GM03348 (cell line): ENCODE measurements around the gene PRDM7.
"Not testable (repeated sequence)": the region's sequence is repeated elsewhere in the genome, so short reads cannot be mapped to it uniquely, and the experiment has no call there.

Experiments used
- DNase-seq: peaks from one replicate; pipeline ENCODE4 v3.0.0; 2012; ENCODE audit warnings: low spot score

PRDM7 gene

DNA sequence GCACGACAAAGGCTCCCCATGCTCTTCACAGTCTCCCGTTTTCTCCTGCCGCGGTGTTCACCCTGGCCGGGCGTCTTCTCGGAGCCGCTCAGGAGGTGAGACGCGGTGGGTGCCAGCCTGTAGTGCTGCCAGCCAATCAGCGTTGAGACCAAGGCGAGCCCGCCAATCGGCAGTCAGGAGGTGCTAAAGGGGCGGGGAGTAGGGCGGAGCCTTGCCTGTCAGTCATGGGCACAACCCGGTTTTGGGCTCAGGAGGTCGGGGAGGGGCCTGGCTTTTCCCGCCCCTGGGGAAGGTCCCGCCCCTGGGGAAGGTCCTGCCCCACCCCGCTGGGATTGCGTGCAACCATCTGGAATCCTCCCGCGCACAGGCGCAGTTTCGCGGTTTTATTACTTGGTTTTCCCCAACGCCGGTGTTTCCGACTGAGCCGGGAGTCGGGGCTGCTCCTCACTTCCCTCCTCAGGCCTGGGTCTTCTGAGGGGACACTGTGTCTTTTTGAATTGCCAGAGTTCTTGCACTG is at the start of gene PRDM7:
TSS of gene PRDM7 (minus strand) at position 92 of the 517 bp plus-strand sequence. CDS start 1,421 bp downstream, outside the sequence.
- peak; percentile 98 for DNase-seq

GRCh38 chr16:90121846-90122245 is 44.7 kb upstream of the PRDM7 start:
- not testable (repeated sequence) for DNase-seq

DNA sequence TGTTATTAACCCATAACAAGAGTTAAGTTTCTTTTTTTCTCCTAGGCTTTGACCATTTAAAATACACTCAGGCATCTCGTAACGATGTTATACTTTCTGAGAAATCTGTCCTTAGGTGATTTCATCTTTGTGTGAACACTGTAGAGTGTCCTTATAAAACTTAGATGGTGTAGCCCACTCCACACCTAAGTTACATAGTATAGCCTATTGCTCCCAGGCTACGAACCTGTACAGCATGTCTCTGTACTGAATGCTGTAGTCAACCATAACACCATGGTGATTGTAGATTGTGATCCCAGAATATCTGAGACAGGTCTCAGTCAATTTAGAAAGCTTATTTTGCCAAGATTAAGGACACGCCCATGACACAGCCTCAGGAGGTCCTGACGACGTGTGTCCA is 30.5 kb upstream of the PRDM7 start:
- not testable (repeated sequence) for DNase-seq

DNA sequence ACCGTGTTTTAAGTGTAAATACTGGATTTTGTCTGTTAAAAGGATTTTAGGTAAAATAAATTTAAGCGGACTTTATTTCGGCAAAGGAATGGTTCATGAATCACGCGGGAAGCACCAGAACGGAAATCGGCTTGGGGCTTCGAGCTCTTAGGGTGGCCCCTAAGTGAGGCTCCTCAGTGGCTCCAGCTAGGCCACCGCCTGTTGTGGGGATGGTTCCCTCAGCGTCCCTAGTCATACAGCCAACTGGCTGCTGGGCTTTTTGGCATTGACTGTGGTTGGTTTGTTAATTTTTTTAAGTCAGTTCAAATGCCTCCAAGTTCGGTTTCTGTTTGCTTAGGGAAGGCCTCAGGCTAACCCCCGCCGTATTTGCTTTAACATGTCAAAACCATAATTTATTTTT is 29.9 kb upstream of the PRDM7 start:
- not testable (repeated sequence) for DNase-seq

GRCh38 chr16:90106271-90106670 is 29.1 kb upstream of the PRDM7 start:
- not testable (repeated sequence) for DNase-seq

- not testable (repeated sequence) for DNase-seq
Measured at GRCh38 chr16:90104725-90105124, 27.6 kb upstream of the PRDM7 start.

DNA sequence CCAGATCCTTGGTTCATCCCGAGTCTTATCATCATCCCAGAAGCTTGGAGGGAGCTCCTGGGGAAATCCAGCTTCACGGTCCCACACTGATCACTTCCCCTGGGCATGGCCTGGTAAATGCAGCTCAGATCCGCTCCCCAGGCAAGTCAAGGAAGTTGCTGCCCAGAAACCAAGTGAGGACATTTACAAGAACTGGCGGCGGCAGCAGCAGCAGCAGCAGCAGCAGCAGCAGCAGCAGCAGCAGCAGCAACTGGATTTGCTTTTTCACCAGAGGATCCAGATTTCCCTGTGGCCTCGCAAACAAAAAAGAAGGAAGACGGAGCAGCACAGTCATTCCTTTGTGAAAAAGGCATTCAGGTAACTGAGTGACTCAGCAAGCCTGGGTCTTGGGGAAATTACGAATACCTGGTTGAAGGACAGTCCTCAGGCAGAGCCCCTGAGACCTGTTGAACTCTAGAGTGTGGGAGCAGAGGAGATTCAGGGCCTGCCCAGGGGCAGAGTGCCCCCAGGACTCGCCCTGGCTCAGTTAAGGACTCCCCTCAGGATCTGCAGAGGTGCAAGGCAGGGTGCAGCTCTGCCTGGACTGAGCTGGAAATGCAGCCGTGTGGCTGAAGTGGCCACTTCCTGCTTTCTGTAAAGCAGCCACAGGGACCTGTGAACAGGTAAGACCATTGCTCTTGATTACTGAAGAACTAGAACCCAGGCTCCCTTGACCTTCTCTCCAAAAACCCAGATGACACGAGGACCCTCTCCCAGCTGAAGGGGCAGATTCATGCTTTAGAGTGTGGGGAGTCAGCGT is 25.2 kb upstream of the PRDM7 start:
- not testable (repeated sequence) for DNase-seq

DNA sequence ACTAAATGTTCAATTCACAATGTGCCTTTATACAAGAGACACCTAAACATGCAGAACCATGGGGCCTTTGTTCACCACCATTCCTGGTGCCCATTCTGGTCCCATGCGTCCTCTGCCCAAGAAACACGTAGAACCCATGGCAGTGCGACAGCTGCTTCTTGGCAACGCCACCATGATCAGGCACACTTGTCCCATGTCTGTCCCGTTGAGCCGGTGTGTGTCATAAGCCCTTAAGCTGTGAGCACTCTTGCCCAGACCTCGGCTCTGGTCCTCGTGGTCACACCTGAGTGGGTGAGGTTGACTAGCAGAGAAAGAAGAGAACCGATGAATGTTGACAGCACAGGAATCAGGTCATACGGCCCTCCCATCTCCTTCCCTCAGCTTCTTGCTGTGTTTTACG is 24.2 kb upstream of the PRDM7 start:
- DNase-seq = not testable (repeated sequence)

DNA sequence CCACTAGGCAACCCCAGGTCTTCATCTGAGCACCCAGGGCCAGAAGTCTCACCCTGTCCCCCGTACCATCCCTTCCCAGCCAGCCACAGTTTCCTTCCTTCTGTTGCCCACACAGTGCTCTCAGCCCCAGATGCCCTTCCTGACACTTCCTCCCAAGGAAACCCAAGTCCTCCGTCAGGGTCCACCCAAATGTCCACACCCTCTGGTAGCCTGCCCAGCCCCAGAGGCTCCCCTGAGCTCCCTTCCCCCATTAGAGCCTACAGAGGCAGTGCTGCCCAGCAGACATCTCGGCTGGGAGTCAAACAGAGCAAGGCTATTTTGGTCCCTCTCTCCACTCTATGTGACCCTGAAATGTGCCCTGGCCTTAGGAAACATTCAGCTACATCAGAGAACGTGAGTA is 23.7 kb upstream of the PRDM7 start:
- DNase-seq = not testable (repeated sequence)

- not testable (repeated sequence) for DNase-seq
Measured at GRCh38 chr16:90100229-90100628, 23.1 kb upstream of the PRDM7 start.

DNA sequence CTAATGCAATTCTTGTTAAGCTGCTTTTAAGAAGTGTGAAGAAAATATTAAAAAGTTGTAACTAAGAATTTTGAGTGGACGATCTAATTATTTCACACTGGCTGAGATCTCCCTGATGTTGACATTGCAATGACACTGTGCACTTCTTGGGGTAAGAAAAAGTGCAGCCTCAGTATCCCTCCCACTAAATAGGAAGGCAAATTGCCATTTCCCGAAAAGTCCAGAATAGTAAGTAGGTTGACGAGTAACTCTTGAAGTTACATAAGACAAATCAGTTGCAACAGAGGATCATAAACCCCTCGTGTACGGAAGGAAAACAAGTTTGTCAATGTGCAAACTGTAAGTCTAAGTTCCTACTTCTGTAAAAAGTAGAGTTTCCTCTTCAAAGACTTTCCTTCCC is 21.8 kb upstream of the PRDM7 start:
- not testable (repeated sequence) for DNase-seq

DNA sequence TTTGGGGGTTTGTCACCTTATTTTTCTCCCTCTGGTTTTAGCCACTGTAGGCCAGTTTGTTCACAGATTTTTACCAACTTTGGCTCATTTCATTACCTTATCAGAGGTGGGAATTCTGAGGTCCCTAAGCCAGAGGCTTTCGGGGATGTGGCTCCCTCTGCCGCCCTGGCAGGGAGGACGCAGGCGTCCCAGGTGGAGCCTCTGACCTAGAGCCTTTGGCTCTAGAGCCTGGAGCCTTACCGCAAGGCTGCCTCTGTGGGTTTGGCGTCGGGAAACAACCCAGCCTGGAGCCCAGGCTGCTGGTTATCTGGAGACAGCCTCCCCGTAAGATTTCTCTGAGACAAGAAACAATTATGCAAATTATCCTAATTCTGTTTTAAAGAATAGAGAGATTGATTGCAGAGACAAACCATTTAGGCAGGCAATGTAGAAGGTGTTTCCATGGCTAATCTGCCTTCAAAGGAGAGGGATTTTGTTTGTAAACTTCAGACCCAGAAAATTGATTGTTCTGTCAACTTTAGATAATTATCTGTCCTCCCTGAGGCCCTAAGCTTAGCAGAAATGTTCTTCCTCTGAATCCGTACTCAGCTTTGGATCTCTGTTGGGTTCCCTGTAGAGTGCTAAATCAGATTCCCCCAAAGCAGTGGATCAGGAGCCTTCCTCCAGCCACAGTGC is 20.0 kb upstream of the PRDM7 start:
- DNase-seq = not testable (repeated sequence)

DNA sequence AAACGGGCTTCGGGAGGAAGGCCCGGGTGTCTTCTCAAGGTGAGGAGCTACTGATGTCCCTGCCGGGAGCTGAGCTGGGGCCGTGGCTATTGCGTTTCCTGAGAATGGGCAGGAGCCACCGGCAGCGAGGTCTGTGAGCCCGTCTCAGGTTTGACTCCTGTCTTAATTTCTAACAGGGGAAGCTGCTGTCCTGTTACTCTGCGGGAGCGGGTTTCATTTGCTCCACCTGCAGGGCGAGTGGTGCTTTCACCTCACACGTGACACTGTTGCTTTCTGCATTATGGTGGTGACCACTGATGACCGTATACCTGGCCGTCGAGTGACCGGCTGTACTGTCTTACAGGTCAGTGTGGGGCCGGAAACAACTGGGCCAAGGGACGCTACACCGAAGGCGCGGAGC is 17.7 kb upstream of the PRDM7 start:
- not testable (repeated sequence) for DNase-seq

DNA sequence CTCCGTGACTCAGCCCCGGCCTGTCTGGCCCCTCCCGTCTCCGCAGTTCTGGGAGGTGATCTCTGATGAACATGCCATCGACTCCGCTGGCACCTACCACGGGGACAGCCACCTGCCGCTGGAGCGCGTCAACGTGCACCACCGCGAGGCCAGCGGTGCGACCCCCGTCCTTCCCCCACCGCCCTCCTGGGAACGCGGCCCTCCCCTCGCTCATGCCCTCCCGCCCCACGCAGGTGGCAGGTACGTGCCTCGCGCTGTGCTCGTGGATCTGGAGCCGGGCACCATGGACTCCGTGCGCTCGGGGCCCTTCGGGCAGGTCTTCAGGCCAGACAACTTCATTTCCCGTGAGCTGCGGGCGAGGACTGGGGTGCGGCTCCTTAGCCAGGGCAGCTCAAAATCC is 17.2 kb upstream of the PRDM7 start:
- not testable (repeated sequence) for DNase-seq

DNA sequence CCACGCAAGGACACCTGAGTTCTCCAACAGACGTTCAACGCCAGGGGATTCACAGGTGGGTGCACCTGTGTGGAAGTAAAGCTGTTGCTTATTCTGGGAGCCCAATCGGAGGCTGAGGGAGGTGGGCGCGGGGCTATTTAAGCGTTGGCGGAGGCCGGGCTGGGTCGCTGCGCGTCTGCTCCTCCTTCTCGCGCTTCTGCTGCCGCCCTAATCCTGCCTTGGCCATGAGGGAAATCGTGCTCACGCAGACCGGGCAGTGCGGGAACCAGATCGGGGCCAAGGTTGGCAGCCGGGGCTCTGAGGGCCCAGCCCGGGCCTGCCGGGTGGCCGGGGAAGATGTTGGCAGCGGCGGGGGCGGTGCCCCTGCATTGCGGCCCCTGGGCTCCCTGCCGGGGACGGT is 16.7 kb upstream of the PRDM7 start:
- not testable (repeated sequence) for DNase-seq

DNA sequence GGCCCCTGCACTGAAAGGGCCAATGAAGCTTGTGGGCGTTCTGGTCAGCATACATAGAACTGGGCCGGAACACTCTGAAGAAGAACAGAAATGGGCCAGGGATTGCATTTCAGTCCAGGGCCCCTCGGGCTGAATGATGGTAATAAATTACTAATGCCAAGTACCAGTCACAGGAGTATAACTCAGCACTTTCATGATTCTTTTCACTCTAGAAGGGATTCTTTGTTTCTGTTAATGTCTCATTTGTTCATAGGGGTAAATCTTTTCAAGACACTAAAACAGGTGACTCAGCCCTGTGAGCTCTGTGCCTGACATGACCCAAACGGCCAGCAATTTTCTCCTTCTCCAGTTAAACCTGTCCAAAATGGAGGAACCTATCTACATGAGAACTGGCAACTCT is 15.7 kb upstream of the PRDM7 start:
- DNase-seq = not testable (repeated sequence)

GRCh38 chr16:90084215-90084950 is 7.3 kb upstream of the PRDM7 start:
- DNase-seq = no peak

DNA sequence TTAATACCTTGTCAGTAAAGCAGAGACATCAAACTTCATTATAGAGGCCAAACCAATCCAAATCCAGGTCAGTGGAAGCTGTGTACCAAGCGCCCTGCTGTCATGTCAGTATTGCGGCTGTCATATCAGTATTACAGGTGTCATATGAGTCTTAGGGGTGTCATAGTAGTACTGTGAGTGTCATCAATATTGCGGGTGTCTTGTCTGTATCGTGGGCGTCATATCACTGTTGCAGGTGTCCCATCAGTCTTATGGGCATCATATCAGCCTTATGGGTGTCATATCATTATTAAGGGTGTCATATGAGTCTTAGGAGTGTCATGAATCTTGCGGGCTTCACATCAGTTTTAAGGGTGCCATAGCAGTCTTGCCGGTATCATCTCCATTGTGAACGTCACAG is 6.0 kb upstream of the PRDM7 start:
- DNase-seq = no peak

DNA sequence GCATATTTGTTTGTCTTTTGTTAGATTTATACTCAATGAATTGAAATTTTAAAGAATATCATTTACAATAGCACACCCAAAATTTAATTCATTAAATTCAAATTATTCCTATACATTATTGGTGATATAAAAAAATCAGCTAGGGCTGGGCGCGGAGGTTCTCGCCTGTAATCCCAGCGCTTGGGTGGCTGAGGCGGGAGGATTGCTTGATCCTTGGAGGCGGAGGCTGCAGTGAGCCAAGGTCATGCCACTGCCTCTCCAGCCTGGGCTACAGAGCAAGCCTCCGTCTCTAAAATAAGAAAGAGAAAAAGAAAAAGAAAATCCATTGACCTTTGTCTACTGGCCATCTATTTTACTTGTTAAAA is 4.5 kb upstream of the PRDM7 start:
- DNase-seq = no peak

DNA sequence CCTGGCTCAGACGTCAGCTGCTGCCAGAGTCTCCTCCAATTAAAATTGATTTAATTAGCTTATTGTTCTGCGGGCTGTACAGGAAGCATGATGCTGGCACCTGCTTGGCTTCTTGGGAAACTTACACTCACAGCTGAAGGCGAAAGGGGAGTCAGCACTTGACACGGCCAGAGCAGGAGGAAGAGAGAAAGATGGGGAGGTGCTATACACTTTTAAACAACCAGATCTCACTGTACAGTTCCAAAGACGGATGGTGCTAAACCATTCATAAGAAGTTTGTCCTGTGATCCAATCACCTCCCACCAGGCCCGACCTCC is 1.4 kb upstream of the PRDM7 start:
- DNase-seq = no peak

DNA sequence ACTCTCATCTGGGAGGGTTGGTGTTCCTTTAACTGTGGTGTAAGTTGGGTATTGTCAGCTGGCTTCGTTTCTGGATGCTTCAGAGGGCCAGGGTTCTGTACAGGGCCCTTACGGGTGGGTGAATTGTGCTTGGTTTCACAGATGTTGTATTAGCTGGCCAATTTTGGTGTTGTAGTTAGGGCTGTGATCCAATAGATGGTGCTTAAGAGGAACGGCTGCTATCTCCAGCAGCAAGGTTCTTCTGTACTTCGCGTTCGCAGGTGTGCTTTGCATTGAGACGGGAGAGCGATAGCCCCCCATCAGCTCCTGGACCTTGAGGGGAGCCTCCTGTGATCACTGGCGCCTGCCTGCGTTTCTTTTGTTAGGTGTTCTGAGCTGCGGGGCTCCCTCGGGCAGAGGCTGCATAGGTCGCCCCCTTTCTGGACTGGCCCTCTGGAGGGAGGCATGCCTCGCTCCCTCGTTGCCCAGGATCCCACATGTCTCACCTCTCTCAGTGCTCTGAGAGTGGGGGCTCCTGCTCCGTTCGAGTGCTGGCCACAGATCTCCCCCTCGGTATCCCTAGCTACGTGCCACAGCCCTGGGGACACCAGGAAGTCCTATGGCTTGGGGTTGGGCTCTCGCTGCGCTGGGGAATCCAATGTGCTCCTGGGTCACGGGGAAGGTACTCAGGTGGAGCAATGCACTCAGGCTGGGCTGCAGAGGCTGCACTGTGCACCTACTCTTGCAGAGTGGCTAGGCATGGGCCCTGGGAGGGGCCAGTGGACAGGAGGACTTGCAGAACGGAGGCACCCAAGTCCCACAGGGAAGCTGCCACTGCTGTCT is 837 bp upstream of the PRDM7 start:
- peak; percentile 27 for DNase-seq
